DOHH2 (cell line): ENCODE data around the gene BRD3OS.

Experiments used
- H3F3A ChIP-seq: fragments of 200-600 bp; sonication (generic), shearing (Covaris generic); 2 replicates; pipeline ENCODE4 v1.6.0; 2016; ENCODE audit warnings: antibody characterized with exemption, mild to moderate bottlenecking; ENCODE audit not compliant: control insufficient read depth, insufficient read depth
- H3K27ac ChIP-seq: fragments of 200-600 bp; sonication (generic); 2 replicates; pipeline ENCODE4 v1.5.1; 2014; ENCODE audit warnings: low read depth, mild to moderate bottlenecking, low read length, moderate library complexity
- H3K27me3 ChIP-seq: fragments of 200-600 bp; sonication (generic); 2 replicates; pipeline ENCODE4 v1.6.1; 2014; ENCODE audit warnings: mild to moderate bottlenecking, low read length, mixed read lengths; ENCODE audit not compliant: control insufficient read depth
- H3K36me3 ChIP-seq: fragments of 200-600 bp; sonication (generic); 2 replicates; pipeline ENCODE4 v1.6.1; 2014; ENCODE audit warnings: mild to moderate bottlenecking, low read length, moderate library complexity, mixed read lengths; ENCODE audit not compliant: control insufficient read depth
- H3K4me1 ChIP-seq: fragments of 200-600 bp; sonication (generic); 2 replicates; pipeline ENCODE4 v1.6.1; 2014; ENCODE audit warnings: mild to moderate bottlenecking, low read length, mixed read lengths; ENCODE audit not compliant: control insufficient read depth
- H3K4me2 ChIP-seq: fragments of 200-600 bp; sonication (generic); 2 replicates; pipeline ENCODE4 v1.6.0; 2014; ENCODE audit warnings: mild to moderate bottlenecking, low read length, moderate library complexity
- H3K4me3 ChIP-seq: fragments of 200-600 bp; sonication (generic); 2 replicates; pipeline ENCODE4 v1.5.1; 2014; ENCODE audit warnings: mild to moderate bottlenecking, low read length, mixed read lengths
- H3K79me2 ChIP-seq: fragments of 200-600 bp; sonication (generic); 2 replicates; pipeline ENCODE4 v1.6.1; 2014; ENCODE audit warnings: mild to moderate bottlenecking, low read length, mixed read lengths; ENCODE audit not compliant: control insufficient read depth
- H3K9me2 ChIP-seq: fragments of 200-600 bp; sonication (generic); replicated peaks from 2 replicates; pipeline ENCODE4 v1.6.1; 2014; ENCODE audit warnings: mild to moderate bottlenecking, low read length, mixed read lengths; ENCODE audit not compliant: control insufficient read depth
- H3K9me3 ChIP-seq: fragments of 200-600 bp; sonication (generic); 2 replicates; pipeline ENCODE4 v1.6.1; 2014; ENCODE audit warnings: antibody characterized with exemption, low read length, mixed read lengths; ENCODE audit not compliant: control insufficient read depth, insufficient read depth
- H4K20me1 ChIP-seq: fragments of 200-600 bp; sonication (generic); 2 replicates; pipeline ENCODE4 v1.6.0; 2014; ENCODE audit warnings: low read depth, mild to moderate bottlenecking, antibody characterized with exemption, low read length, moderate library complexity; ENCODE audit not compliant: control insufficient read depth, insufficient read depth
- EZH2phosphoT487 ChIP-seq: fragments of 200-600 bp; sonication (generic); IDR thresholded peaks from 2 replicates; pipeline ENCODE4 v1.6.1; 2017; ENCODE audit warnings: borderline replicate concordance, mild to moderate bottlenecking, antibody characterized with exemption, low read length, moderate library complexity, mixed read lengths
- TF ChIP-seq, protein P1 (sequence below): fragments of 200-600 bp; sonication (generic); IDR thresholded peaks from one replicate; pipeline ENCODE4 v1.5.1; 2014; ENCODE audit warnings: antibody characterized with exemption, mild to moderate bottlenecking, low read depth, low read length; ENCODE audit not compliant: poor library complexity, severe bottlenecking

Gene BRD3OS

DNA sequence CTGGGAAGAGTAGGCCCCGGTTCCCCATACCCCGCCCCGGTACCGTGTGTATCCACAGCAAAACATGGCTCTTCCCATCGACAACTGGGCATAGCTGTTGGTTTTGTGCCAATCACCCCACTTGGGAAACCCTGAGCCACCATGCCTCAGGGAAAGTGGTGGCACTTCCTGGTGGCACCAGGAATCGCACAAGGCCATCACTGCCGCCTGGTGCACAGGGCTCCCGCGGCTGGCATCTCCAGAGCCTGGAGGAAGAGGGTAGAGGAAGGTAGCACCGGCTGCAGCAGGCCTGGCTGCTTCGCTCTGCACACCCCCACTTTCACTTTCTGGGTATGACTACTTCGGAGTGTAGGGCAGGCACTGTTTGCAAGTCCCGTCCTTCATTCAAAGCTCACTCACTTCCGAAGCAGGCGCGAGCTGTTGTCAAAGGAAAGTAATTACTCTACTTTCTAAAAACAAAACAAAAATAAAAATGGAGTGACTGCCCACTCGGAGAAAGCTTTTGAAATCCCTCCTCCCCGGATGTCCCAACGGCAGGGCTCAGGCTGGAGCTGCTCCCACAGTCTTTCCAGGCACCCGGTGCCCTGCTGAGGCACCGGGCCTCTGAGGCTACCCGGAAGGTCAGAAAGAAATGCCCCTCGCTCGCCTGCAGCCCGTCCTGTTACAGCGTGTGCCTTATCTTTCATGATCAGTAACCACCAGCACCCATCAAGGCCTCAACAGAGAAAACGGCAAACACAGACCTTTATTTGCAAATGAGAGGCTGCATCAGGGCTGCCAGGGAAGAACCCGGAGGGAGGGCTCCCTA, 40.5 kb downstream of the BRD3OS start:
- Histone ChIP-seq H3K4me3 (peak overlapping the region; percentile 91), H3K27me3 (peaks cover 18% of the 10 kb centered on the region), H3K27ac (peak overlapping the region; percentile 56; the same call in 1 of the 2 replicates), H4K20me1 (peaks cover 7% of the 10 kb centered on the region), H3F3A (no peaks in the 10 kb centered on the region), H3K4me1 (peaks cover 29% of the 10 kb centered on the region), H3K9me3 (no peaks in the 10 kb centered on the region), H3K36me3 (peaks cover 7% of the 10 kb centered on the region), H3K79me2 (peaks cover 64% of the 10 kb centered on the region), H3K4me2 (peak overlapping the region; percentile 91), H3K9me2 (no peaks in the 10 kb centered on the region)
- TF ChIP-seq, protein P1, sequence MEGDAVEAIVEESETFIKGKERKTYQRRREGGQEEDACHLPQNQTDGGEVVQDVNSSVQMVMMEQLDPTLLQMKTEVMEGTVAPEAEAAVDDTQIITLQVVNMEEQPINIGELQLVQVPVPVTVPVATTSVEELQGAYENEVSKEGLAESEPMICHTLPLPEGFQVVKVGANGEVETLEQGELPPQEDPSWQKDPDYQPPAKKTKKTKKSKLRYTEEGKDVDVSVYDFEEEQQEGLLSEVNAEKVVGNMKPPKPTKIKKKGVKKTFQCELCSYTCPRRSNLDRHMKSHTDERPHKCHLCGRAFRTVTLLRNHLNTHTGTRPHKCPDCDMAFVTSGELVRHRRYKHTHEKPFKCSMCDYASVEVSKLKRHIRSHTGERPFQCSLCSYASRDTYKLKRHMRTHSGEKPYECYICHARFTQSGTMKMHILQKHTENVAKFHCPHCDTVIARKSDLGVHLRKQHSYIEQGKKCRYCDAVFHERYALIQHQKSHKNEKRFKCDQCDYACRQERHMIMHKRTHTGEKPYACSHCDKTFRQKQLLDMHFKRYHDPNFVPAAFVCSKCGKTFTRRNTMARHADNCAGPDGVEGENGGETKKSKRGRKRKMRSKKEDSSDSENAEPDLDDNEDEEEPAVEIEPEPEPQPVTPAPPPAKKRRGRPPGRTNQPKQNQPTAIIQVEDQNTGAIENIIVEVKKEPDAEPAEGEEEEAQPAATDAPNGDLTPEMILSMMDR = no peak
- TF ChIP-seq EZH2phosphoT487 = no peak

DNA sequence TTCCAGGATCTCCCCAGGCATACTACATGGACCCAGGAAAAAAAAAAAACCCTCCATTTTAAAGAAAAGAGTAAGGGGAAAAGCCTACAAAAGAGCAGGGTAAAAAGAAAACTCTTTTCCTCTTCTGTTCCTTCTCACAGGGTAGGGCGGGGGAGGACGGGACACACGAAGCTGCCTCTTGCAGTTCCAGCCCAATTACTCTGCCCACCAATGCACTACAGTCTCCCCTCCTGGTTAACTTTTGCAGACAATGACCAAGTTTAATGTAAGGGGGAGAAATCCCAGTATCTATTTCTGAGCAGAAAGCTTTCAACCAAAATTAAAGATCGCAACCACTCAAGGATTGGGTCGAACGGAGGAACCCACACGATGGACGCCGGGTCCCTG, 41.2 kb downstream of the BRD3OS start:
- Histone ChIP-seq H3K79me2 (peaks cover 57% of the 10 kb centered on the region), H3K9me3 (no peaks in the 10 kb centered on the region), H3K27me3 (peaks cover 25% of the 10 kb centered on the region), H3K36me3 (peaks cover 7% of the 10 kb centered on the region), H3K9me2 (no peaks in the 10 kb centered on the region), H3K27ac (peak overlapping the region; percentile 56), H3F3A (no peaks in the 10 kb centered on the region), H3K4me3 (peak overlapping the region; percentile 91), H3K4me2 (peak overlapping the region; percentile 91), H3K4me1 (peaks cover 24% of the 10 kb centered on the region), H4K20me1 (peaks cover 7% of the 10 kb centered on the region)
- TF ChIP-seq EZH2phosphoT487 = no peak
- TF ChIP-seq, protein P1 = no peak

DNA sequence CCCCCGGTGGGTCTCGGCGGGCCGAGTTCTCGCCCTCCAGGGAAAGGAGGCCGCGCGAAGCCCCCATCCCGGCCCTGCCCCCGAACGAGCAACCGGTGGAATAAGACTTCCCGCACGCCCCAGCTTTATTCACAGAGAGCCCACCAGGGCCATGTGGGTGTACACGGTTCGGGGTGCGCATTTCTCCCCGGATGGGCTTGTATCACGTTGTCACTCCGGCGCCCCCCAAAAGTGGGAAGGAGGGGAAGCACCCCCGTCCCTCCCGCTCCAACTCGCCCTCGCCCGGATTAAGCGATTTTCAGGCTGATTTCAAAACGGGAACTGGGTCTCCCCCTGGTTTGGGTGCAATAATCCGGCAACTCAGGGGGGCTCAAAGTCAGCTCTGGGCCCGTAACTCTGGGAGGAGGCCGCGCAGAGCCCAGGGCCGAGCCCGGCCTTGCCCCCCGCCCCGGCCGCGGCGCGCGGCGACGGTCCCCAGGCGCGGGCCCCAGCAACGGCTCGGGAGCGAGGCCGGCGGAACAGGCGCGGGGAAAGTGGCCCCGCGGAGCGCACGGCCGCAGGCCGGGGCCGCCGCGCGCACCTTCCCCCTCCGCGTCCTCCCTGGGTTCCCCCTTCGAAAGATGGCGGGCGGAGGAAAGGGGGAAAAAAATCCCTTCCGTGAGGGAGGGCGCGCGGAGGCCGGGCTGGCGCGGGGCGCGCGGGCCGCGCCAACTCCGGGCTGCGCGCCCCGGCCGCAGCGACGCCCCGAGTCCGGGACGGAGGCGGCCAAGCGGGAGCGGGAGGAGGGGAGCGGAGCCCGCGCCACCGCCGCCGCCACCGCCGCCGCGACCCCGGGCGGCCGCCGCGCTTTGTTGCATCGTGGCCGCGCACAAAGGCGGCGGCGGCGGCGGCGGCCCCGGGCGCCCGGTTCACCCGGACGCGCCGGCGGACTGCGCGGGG, 41.9 kb downstream of the BRD3OS start:
- no peaks in the 10 kb centered on the region for H3K9me3 ChIP-seq
- peak overlapping the region; percentile 56 for H3K27ac ChIP-seq
- H3K9me2 ChIP-seq = no peaks in the 10 kb centered on the region
- H3K27me3 ChIP-seq = peaks cover 27% of the 10 kb centered on the region
- TF ChIP-seq, protein P1 = no peak
- H3K79me2 ChIP-seq = peaks cover 50% of the 10 kb centered on the region
- H3K4me2 ChIP-seq = peak overlapping the region; percentile 91
- no peaks in the 10 kb centered on the region for H3F3A ChIP-seq
- peaks cover 20% of the 10 kb centered on the region for H3K4me1 ChIP-seq
- peaks cover 7% of the 10 kb centered on the region for H4K20me1 ChIP-seq
- peak overlapping the region; percentile 91 for H3K4me3 ChIP-seq
- peaks cover 7% of the 10 kb centered on the region for H3K36me3 ChIP-seq
